H1 (cell line): ENCODE results near the gene TGFA. TPM values are rescaled to one million over a fixed set of nuclear protein-coding genes. Genes with fewer than 3 reads are reported as not detected.

Source experiments
- CREB1 ChIP-seq: IDR thresholded peaks from 2 replicates; pipeline ENCODE4 v1.6.1; 2012; ENCODE audit warnings: inconsistent platforms
- POLR2A ChIP-seq, 2 experiments: IDR thresholded peaks; 1 replicate in 1 of 2; 2 replicates in 1 of 2; pipeline ENCODE4 v1.6.1; 2011; ENCODE audit warnings: low read depth in 2 of 2, low read length in 2 of 2, mild to moderate bottlenecking in 2 of 2; ENCODE audit errors: control extremely low read depth in 1 of 2
- SP4 ChIP-seq: IDR thresholded peaks from 2 replicates; pipeline ENCODE4 v1.6.1; 2012; ENCODE audit warnings: low read length, inconsistent platforms
- polyA plus RNA-seq, 7 experiments: library from polyadenylated mRNA; depleted of rRNA in 3 of 7; stranded (reverse) in 5 of 7; unstranded in 2 of 7; fragments of >200 nt in 5 of 7; fragments of 200-250 nt in 2 of 7; gene quantifications; 1 replicate in 5 of 7; 2 replicates in 1 of 7; 4 replicates in 1 of 7; pipeline versions ENCODE4 v1.2.1 to v1.2.3, GENCODE V29; 2011 to 2013; ENCODE audit warnings: missing spikeins in 2 of 7, mixed read lengths in 2 of 7
- total RNA-seq: library from RNA; stranded (reverse); fragmentation: NEBNext Ultra II Directional; extraction: Animal tissue kit (Norgen Biotek cat#: 25700); gene quantifications from 2 replicates; pipeline ENCODE4 v1.2.1, GENCODE V29; 2021

The TGFA gene
- total and polyA plus RNA-seq, 2 of the 8 experiments (the other 6 are each of a cell fraction or from before 2014, with no cell fraction given): 1.8 to 3.7 TPM

DNA sequence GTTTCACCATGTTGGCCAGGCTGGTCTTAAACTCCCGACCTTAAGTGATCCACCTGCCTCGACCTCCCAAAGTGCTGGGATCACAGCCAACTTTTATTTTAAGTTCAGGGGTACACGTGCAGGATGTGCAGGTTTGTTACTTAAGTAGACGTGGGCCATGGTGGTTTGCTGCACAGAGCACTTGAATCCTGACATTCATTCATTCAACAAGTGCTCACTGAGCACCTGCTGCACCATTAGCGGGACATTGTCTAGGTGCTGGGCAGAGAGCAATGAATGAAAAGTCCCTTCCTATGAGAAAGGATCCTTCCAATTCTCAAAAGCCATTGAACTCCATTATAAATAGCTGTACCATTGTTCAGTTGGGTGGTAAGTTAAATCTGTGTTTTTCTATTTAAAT is 31.0 kb downstream of the TGFA start (continued):
- TF ChIP-seq POLR2A (IDR thresholded peaks at IDR 0.05; ENCODE audit: control extremely low read depth in 1 of 2, low read depth in 2 of 2, low read length in 2 of 2): no peak
- no peak for TF ChIP-seq CREB1
- TF ChIP-seq SP4: no peak
- TF ChIP-seq, all 59 proteins: peak for 0
